Left ventricle myocardium superior (tissue), 1 donor: ENCODE measurements around the gene TTC23L. TPM values are rescaled to one million over a fixed set of nuclear protein-coding genes. Genes with fewer than 3 reads are reported as not detected.

Experiments
- ATAC-seq: fragments of 200-7000 bp; cut with Tn5 transposase; one replicate; pipeline ENCODE4 v1.9.1; 2020; ENCODE audit warnings: mild to moderate bottlenecking, moderate library complexity
- DNase-seq: peaks from one replicate; pipeline ENCODE4 v3.0.0-alpha.2; 2020
- intact Hi-C: fragments of 100-400 bp; cut with micrococcal nuclease; formaldehyde crosslinking; loops from one replicate; pipeline ENCODE4 v1.11.0; 2022
- long read RNA-seq: library from polyadenylated mRNA; unstranded; transcript quantifications from one replicate; pipeline ENCODE4 v2.0.0, GENCODE V29; 2021
- total RNA-seq: library from RNA; stranded (reverse); fragmentation: NEBNext Ultra II Directional; extraction: Animal tissue kit (Norgen Biotek cat#: 25700); gene quantifications from one replicate; pipeline ENCODE4 v1.2.1, GENCODE V29; 2021
- donor health status: DM: no; HTN: yes; CAD: no; lungs with severe emphysema.

Gene TTC23L, protein sequence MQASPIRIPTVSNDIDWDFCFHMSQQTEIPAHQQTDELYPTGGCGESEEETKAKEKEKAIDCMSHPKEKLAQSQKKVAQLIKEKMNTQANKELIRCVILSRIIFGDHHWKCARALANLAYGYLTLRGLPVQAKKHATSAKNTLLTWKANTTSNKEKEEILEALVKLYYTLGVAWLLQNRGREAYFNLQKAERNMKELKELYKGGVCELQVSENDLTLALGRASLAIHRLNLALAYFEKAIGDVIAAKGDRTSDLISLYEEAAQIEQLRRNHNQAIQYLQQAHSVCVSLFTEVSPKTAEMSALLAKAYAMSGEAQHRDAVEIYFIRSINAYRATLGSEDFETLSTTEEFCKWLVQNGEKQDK
- not detected for total RNA-seq
- long read RNA-seq, result 0 reads

DNA sequence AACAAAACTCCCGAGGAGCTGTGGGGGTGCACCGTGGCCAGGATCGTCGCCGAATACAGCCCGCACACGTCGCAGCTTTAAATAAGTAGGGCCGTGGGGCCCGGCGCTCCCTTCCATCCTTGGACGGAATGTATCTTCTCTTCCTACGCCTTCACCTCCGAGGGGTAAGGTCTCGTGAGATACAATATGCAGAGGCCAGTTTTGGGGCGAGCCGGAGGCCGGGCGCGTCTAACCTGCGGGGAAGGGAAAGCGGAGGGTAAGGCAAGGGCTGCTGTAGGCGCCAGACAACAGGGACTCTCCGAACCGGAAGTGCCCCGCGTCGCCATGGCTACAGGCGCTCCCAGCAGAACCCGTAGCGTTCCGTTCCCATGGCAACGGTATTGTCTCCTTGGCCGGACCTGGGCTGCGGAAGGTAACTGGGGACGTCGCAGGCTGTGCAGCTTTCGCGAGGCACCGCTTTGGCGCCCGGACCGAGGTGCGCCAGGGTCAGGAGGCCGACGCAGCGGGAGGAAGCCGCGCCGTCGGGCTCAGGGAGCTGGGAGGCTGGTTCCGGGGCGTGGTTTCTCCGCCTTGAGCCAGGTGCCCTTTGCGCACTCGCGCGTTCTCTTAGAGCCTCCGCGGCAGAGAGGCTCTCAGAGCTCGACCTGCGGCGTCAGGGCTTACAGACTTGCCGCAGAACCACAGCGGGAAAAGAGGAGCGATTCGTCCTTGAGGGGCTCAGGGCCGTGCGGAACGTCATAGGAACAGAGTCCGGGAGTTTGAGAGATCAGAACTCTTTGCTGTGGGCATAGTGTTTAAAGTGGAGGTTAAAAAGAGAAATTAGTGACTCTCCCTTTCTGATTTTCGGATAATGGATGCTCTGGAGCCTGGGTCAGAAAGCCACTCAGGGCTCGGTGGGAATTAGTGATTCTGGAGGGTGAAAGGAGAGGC lies at the start of gene TTC23L:
TSS of gene TTC23L (plus strand) at position 380 of the 930 bp plus-strand sequence. CDS start 1,508 bp downstream, outside the sequence.
- intact Hi-C loops, result no loop called here
- DNase-seq (peak; percentile 91), ATAC-seq (peak; percentile 96)

DNA sequence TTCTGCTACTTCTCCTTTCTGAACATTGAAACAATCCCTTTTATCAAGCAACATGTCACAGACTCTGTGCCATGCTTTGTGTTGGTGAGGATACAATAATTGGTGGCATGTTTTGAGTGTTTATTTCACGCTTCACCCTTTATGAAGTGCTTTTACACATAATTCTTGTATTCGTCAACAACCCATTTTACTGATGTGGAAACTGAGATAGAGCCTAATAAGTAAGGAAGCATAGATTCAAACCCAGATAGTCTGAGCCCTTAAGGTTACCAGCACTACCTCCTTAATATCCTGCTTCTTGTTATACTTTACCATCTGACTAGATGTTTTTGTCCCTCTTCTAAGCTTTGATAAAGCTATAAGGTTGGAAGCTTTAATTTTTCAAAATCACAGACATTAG lies 49.3 kb upstream of the TTC23L start:
- ATAC-seq (no peak), DNase-seq (no peak)
- intact Hi-C loops, result no loop called here

DNA sequence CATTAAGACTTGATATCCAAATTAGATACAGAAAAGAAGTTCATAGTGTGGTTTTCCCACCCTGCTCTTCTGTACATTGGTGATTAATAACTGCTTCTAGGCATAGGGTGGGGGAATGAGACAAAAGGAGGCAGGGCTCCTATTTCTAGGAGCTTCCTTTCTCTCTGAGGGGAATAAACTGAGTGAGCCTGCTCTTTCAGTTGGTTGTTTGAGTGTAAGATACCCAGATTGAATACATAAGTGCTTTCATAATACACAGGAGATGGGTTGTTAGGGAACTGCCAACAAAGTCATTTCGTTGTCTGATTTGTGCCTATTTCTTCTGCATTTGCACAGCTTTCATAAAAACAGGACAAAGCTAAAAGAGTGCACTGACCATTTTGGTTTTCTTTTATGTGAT lies 48.9 kb upstream of the TTC23L start:
- ATAC-seq (no peak), DNase-seq (no peak)
- intact Hi-C loops, result no loop called here

DNA sequence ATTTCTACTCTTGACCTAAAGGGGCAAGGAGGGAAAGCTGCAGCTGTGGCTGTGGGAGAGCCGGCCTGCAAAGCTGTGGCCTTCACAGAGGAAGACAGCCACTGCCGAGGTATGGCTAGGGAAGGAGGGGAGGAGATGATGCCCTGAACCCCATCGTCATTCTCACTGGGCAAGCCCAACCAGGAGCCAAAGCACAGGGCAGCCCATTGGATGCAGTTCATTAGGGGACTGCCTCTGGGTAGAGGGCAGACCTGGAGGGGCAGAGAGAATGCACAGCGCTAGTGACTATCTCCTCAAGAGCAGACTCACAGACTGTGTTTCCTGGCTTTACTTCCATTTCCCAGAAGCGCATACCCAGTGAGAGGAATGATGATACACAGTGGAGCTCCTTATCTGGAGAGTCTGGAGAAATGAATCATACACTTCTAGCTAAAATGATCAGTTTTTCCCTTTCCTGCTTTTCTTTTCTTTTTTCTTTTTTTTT lies 47.2 kb upstream of the TTC23L start:
- DNase-seq (no peak), ATAC-seq (peak; percentile 56)
- intact Hi-C loops, result no loop called here

DNA sequence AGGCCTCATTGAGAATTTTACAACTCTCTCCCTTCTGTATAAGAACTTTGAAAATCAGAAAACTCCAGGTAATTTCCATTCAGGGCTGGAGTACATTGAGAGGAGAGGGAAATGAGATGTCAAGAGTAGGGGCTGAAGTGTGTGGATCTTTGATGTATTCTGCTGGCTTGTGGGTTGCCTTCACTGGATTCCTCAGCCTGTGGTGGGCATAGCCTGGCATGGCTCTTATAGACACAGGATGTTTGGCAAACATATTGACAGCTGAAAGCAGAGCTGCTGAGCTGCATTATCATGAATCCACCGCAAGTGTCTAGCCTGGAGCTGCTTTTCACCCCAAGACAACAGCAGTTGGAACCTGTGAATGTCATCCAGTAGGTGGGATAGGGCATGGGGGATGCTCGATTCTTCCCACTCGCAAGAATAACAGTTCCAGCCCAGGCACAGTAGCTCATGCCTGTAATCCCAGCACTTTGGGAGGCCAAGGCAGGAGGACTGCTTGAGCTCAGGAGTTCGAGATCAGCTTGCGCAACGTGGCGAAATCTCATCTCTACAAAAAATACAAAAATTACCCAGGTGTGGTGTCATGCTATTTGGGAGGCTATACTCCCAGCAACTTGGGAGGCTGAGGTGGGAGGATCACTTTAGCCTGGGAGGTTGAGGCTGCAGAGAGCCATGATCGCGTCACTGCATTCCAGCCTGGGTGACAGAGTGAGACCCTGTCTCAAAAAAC lies 36.0 kb upstream of the TTC23L start:
- DNase-seq (no peak), ATAC-seq (no peak)
- intact Hi-C loops, result no loop called here

DNA sequence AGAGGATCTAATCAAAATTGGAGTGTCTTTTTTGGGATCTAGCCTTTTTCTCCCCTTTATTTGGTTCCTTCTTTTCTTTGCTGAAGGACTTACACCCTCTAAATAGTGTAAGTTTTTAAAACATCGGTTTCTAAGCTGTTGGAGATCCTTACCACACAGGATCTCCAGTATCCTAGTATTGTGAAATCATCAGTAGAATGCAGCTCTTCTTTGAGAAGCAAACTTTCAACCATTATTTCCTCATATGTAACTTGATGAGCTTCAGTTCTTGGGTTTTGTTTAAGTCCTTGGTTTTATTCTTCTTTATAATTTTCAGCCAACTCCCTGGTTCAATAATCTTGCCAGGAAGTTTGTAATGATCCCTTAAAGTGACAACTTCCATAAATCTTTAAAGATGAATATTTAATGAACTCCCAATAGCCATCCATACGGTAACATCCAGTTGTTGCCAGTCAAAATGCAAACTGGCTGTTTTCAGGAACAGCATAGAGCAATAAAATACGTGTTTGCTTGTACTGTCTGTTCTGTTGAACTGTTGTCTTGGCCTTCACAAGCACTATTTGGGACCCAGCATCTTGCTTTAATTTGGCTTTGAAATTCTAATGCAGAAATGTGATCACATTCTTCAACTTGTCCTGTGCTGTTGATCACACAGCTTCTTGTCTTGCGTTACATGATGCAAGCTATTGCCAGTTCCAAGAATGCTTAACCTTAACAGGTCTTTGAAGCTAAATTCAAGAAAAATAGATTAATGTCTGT lies 34.8 kb upstream of the TTC23L start:
- ATAC-seq (no peak), DNase-seq (no peak)
- intact Hi-C loops, result no loop called here

DNA sequence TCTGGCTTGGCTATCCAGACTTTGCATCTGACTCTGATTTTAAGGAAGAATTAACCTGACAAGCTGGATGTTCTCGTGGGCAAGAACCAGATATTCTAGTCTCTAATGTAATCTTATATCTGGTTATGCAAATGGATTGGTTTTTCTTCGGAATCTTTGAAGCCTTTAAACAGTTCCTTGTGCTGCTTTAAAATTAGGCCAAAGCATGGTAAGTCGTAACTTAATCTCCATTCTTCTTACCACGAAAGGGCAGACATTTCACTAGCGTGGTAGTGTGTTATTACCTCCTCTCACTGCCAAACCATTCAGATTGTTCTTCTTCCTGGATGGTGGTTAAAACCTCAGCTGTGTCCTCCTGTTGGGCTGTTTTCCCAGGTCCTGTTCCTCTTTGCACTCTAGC lies 34.1 kb upstream of the TTC23L start:
- ATAC-seq, result no peak
- no peak for DNase-seq
- intact Hi-C loops, result no loop called here

DNA sequence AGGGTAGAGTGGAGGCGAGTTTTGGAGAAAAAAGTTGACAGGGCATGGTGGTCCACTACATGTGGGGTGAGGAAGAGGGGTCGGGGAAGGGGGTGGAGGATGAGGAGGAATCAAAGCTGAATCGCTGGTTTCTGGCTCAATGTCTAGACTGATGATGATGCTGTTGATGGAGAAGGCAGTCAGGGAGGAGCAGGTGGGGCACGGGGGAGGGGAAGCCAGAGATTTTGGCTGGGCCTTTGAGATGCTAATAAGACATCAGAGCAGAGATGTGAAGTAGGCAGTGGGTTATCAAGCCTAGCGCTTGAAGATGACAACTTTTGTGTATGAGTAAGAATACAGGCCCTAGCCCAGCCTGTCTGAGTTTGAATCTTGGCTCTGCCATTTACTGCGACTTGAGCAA lies 32.4 kb upstream of the TTC23L start:
- ATAC-seq (no peak), DNase-seq (no peak)
- intact Hi-C loops, result no loop called here

DNA sequence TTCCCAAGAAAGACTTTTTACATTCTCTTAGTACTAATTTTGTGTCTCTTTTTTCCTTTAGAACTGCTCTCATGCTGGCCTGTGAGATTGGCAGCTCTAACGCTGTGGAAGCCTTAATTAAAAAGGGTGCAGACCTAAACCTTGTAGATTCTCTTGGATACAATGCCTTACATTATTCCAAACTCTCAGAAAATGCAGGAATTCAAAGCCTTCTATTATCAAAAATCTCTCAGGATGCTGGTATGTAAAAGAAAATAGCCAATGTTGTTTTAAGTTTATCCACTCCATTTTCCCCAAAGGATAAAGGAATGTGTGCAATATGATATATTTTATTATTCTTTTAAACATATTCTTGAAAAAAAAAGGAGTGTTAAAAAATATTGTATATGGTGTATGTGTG lies 27.3 kb upstream of the TTC23L start:
- ATAC-seq (no peak), DNase-seq (no peak)
- intact Hi-C loops, result no loop called here

DNA sequence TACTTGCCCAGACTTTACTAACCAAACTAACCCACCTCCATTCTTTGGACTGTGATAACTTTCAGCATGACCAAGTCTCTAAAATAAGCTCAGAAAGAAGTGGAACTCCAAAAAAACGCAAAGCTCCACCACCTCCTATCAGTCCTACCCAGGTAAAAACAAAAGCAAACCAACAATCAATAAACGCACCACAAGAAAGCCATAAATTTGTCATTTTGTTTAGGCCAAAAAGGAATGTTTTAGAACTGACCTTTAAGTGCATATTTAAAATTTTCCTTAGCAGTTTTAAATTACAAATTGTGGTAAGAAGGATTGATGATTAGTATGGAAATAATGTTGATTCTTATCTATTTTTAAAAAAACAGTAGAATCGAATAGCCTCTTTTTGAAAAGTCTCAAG lies 25.5 kb upstream of the TTC23L start:
- DNase-seq, result no peak
- ATAC-seq, result no peak
- intact Hi-C loops, result no loop called here

DNA sequence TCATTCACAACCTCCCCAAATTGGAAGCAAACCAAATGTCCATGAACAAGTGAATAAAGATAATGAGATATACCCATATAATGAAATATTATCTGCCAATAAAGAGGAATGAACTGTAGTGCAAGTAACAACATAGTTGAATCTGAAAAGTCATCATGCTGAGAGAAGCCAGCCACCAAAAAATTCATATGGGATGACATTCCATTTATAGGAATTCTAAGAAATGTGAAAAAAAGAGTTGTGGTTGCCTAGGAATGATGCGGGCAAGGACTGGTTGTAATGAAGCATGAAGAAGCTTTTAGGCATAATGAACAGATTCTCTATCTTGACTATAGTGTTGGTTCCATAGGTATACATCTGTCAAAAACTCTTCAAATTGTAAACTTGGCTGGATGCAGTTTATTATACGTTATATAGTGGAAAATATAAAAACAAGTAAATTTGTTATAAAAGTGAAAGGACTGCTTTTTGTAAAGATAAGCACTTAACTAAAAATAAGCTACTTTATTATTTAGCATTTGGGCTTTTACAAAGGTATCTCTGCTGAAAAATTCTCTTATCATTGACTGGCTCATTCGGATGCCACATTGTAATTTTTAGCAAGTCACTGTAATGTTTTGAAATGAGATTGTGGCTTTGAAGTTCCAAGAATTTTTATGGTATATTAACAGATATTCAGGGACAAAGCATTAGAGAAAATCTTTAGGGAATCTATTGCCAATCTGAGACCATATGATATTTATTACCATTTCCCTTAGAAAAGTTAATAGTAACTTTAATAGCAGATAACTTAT lies 21.2 kb upstream of the TTC23L start:
- no peak for ATAC-seq

DNA sequence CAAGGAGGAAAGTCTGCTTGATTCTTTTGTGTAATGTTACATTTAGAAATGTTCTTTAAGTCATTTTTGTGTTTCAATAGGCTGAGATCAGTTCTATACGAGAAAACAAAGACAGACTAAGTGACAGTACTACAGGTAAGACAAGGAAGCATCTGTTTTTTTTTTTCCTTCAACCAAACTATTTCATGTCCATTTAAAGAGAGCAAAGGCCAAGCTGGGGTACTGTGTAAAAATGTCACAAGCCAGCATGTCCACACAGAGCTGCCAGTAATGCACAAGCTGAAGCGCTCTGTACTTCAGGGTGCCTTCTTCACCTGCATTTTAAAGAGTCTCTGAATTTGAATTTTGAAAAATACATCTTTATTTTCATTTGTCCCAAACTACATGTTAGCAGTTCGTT lies 20.2 kb upstream of the TTC23L start:
- DNase-seq, result no peak
- intact Hi-C loops, result no loop called here
- no peak for ATAC-seq

More for the DNA sequence above, 21.2 kb upstream of the TTC23L start:
- intact Hi-C loops, result no loop called here
- no peak for DNase-seq

DNA sequence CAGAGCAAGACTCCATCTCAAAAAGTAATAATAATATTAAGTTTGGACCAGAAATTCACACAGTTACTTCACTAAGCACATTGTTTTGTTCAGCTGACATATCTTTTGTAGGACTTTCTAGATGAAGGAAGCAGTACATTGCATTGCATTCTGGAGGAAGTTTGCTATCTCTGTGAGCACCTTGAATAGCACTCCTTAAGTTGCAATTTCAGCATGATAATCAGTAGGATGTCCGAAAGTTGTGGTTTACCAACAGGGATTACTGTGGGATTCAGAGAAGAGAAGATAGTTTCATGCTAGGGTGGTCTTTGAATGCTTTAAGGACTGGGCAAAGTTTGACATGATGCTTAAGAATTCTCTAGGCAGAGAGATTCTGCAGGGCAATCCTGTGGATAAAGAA lies 18.4 kb upstream of the TTC23L start:
- ATAC-seq (no peak), DNase-seq (no peak)
- intact Hi-C loops, result no loop called here

DNA sequence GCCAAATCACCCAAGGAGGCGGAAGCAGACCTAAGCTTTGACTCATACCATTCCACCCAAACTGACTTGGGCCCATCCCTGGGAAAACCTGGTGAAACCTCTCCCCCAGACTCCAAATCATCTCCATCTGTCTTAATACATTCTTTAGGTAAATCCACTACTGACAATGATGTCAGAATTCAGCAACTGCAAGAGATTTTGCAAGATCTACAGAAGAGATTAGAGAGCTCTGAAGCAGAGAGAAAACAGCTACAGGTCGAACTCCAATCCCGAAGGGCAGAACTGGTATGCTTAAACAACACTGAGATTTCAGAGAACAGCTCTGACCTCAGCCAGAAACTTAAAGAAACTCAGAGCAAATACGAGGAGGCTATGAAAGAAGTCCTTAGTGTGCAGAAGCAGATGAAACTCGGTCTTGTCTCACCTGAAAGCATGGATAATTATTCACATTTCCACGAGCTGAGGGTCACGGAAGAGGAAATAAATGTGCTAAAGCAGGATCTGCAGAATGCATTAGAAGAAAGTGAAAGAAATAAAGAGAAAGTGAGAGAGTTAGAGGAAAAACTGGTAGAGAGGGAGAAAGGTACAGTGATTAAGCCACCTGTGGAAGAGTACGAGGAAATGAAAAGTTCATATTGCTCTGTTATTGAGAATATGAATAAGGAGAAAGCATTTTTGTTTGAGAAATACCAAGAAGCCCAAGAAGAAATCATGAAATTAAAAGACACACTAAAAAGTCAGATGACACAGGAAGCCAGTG lies 15.8 kb upstream of the TTC23L start:
- intact Hi-C loops, result no loop called here
- ATAC-seq, result no peak
- no peak for DNase-seq

DNA sequence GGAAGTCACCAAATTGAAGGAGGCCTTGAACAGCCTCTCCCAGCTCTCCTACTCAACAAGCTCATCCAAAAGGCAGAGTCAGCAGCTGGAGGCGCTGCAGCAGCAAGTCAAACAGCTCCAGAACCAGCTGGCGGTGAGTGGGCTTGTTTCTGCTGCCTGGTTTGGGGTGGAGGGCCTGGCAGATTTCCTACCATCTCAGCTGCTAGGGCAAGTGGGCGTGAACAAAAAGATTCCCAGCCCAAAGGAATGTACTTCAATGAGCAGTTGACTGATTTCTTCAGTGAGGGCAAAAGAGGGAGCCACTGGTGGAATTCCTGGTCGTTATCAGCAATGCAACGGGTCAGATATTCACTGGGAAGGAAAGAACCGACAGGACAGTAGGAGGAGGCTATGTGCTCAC lies 12.6 kb upstream of the TTC23L start:
- intact Hi-C loops, result no loop called here
- ATAC-seq (no peak), DNase-seq (no peak)

DNA sequence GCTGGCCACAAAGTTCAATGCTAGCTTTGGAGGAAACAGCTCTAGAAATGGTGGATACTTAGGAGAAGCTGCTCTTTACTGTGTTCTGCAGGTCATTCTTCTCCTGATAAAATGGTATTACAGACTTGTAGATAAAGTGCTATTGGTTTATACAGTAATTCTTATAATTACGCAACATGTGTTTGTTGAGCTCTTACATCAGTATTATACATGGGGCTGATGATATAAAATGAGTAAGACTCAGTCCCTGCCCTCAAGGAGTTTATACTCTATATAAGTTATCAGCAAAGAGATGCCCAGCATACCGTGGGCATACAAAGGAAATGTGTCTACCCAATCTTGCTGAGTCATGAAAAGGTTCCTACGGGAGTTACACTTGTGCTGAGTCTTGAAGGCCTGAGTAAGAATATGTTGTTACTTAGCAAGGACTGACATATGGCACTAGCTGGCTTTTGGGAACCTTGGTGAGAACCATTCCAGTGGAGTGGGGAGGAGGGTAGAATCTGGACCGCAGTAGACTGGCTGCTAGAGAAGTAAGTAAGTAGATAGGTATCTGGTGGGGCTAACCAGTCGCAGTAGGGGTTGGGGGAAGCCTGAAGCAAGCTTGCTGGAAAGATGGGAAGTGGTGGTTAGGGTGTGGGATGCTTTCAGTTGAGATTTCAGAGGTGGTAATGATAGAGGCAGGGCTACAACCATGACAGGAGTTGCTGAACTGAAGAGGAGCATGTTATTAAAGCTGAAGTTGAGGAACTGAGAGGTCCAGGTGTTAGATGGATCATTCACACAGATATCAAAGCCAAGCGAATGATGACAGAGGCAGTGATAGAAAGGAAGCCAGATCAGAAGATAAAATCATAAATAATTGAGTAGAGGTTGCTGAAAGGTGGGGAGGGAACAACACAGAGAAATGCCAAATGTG lies 11.1 kb upstream of the TTC23L start:
- DNase-seq (no peak), ATAC-seq (no peak)
- intact Hi-C loops, result no loop called here
